ENCODE results near the gene CFAP46. TPM values are rescaled to one million over a fixed set of nuclear protein-coding genes. Genes with fewer than 3 reads are reported as not detected.

Gene CFAP46
- total RNA-seq, 1 donor from 2014 or later, result 1.9 TPM

DNA sequence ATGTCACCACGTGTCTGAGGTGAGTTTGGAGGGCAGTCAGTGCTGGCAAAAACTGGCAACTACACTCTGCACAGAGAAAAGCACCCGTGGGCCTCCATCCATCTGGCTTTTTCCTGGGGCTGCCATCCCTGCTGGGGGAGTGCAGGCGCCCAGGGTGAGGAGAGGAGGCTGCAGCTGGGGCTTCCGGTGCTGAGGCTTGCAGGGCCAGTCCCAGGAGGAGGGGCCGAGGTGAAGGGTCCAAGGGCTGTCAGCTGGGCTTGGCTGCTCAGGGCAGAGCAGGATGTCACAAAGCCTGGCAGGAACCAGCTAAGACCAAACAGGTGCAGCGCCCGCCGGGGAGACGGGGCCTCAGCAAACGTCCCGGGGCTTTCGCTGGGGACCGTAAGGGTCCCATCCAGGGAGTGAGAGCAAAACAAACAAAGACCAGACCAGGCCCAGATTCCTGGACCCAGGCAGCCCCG is 77.2 kb downstream of the CFAP46 start:
- DNase-seq, result no peak
- intact Hi-C loops (cut with DNase I), result no loop called here
- no peak for ATAC-seq (ENCODE audit: poor library complexity)

DNA sequence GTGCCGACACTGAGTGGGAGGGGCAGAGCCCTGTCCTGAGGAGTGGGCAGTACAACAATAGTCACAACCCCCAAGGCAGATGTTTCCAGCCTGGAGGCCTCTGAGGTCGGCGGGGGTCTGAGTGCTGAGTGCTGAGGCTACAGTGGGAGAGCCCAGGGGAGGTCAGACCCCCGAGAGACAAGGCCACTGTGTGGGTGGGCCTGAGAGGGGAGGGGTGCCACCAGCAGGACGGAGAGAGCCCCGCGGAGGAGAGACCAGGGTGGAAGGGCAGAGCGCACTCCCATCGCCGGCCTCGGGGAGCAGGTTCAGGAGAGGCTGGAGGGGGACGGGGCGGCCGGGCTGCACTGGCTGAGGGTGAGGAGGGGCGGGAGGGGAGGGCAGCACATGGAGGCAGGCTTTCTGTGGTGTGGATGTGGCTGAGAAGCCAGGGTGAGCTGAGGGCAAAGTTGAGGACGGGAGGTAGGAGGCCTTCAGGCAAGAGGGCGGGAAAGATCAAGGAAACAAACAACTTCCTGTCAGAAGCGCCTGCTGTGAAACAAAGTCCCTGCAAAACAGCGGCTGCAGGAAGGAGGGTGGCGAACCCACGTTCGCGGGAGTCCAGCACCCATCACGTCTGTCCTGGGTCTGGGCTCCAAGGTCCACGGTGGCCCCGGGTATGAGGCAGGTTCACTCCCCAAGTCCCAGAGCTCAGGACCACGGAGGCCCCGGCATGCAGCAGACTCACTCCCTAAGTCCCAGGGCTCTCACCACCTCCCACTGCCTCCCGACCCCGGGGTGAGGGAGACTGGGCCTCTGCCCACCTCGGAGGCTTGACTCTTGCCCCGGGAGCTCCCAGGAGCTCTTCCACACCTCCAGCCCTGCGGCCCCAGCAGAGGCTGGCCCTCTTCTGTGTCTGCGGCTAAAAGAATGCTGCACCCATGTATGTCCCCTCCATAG is 79.6 kb downstream of the CFAP46 start:
- ATAC-seq (ENCODE audit: poor library complexity) (no peak), DNase-seq (peak; percentile 24)
- intact Hi-C loops (cut with DNase I), result no loop called here

DNA sequence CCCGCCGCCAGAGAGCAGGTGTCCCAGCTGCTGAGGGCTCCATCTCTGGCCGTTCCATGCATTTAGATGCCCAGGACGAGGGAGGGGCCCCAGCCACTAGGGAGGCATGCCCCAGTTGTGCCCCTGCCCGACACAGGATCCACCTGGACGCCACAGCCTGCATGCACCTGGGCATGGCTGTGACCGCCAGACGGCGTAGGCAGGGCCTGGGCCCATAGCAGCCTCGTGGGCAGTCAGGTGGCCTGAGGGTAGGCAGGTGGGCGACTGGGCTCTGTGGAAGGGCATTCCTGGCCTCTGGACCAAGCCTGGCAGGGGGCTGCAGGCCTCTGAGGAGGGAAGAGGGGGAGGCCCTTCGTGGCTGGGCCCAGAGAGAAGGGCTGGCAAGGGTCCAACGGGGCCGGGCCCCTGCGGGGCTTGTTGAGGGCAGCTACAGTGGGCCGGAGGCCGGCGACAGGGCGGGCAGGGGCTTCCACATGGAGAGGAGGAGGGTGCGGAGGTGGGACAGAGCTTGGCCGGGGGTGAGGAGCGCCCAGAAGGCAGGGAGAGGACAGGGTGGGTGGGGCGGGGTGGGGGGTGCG is 80.4 kb downstream of the CFAP46 start:
- intact Hi-C loops (cut with DNase I), result no loop called here
- ATAC-seq (ENCODE audit: poor library complexity), result no peak
- peak; percentile 31 for DNase-seq

- DNase-seq (peak; percentile 24), ATAC-seq (ENCODE audit: poor library complexity) (no peak)
- intact Hi-C loops (cut with DNase I), result no loop called here
Observed at GRCh38 chr10:132861116-132861691, 81.2 kb downstream of the CFAP46 start.

GRCh38 chr10:132860532-132860931 is 81.8 kb downstream of the CFAP46 start:
- no peak for ATAC-seq (ENCODE audit: poor library complexity)
- intact Hi-C loops (cut with DNase I), result no loop called here
- DNase-seq, result no peak

DNA sequence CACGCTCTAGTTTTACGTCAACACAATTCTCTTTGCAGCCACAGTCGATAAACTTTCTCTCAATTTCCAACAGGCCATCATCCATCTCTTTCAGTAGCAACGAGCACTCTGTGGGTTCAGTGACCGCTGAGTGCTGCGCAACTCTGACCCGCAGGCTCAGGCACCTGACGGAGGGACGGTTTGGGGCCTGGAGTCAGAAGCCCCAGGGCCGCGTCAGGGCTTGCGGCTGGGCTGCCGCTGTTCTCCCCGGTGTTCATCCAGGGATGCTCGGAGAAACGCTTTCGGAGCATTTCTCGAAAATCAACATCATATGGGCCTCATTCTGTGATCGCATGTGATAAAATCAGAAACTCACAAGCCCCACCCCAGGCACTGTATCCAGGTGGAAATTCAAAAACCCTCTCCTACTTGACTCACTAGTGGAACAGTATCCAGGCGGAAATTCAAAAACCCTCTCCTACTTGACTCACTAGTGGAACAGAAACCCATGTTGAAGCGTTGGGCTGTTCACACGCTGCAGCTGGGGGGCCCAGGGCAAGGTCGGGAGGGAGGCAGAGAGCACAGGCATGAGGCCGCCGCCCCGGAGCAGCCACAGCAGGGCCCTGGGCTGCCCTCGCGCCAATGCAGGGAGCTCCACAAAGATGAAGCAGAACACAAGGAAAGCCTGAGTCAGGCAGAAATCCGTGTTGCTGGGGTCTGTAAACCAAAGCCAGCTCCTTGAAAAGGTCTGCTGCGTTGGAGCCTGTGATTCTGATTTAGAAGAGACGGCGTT is 83.1 kb downstream of the CFAP46 start:
- ATAC-seq (ENCODE audit: poor library complexity) (no peak), DNase-seq (peak; percentile 38)
- intact Hi-C loops (cut with DNase I), result no loop called here

GRCh38 chr10:132858121-132859081 is 84.0 kb downstream of the CFAP46 start:
- intact Hi-C loops (cut with DNase I), result no loop called here
- ATAC-seq (ENCODE audit: poor library complexity) (no peak), DNase-seq (peak; percentile 22)

DNA sequence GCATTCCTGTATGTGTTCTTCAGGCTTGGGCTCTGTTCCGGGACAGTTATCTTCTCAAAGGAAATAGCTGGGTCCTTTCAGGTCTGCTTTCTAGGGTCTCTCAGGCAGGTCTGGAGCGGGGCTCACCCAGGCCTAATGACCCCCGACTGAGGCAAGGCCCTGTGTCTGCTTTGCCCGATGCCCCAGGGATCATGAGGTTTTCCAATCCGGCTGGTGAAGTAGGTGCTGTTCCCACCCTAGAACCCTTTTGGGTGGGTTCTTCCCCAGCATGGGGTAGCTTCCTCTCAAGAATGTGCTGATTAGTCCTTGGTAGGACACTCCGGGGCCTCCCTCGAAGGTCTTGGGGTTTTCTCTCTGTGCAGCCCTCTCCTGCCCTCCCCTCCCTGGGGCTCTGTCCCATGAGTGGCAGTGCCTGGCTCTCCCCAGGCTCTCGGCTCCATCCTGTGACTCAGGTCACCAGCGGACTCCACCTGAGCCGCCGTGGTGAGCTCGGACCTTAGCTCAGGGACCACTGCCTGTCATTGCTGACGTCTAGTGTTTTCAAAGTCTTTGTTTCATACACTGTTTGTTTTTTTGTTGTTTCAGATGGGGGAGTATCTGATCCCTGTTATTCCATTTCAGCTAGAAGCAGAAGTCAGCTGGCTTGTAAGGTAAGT is 85.4 kb downstream of the CFAP46 start:
- DNase-seq (no peak), ATAC-seq (ENCODE audit: poor library complexity) (no peak)
- intact Hi-C loops (cut with DNase I), result no loop called here

DNA sequence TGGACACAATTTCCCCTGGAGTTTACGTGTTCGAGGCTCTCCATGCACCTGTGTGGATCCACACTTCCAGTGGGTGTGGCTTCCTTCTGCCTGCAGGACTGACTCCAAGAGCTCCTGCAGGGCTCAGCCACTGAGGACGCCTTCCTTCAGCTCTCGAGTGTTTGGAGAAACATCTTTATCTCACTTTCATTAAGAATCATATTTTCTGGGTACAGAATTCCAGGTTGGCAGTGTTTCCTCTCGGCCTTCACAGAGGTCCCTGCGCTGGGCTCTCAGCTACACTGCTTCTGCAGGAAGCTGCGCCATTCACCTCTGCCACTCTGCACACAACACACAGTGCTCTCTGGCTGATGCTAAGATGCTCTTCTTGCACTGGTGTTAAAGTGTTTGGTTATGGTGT is 86.5 kb downstream of the CFAP46 start:
- intact Hi-C loops (cut with DNase I), result no loop called here
- no peak for ATAC-seq (ENCODE audit: poor library complexity)
- no peak for DNase-seq

GRCh38 chr10:132851451-132851850 is 90.9 kb downstream of the CFAP46 start:
- ATAC-seq (ENCODE audit: poor library complexity) (no peak), DNase-seq (no peak)
- intact Hi-C loops (cut with DNase I), result no loop called here

DNA sequence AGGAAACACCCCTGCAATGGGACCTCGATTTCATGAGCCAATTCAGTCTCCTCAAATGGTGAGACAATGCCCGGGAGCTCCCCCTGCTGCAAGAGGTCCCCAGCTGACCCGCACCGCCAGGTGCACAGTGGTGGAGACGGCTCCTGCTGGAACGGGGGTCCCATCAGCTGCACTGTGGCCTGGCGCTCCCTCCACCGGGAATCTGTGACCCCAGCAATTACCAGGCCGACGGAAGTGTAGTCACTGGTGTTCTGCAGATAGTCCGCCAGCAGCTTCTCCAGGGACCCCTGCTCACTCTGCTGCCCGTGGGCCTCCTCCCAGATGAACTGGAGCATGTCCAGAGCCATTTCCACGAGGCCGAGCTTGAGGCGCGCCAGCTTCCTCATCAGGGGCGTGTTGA is 91.5 kb downstream of the CFAP46 start:
- intact Hi-C loops (cut with DNase I), result no loop called here
- DNase-seq, result peak; percentile 27
- no peak for ATAC-seq (ENCODE audit: poor library complexity)

- ATAC-seq (ENCODE audit: poor library complexity) (no peak), DNase-seq (no peak)
- intact Hi-C loops (cut with DNase I), result no loop called here
Observed at GRCh38 chr10:132850246-132850645, 92.1 kb downstream of the CFAP46 start.

GRCh38 chr10:132849546-132850031 is 92.8 kb downstream of the CFAP46 start:
- intact Hi-C loops (cut with DNase I), result no loop called here
- DNase-seq (peak; percentile 28), ATAC-seq (ENCODE audit: poor library complexity) (no peak)

GRCh38 chr10:132848951-132849545 is 93.3 kb downstream of the CFAP46 start:
- intact Hi-C loops (cut with DNase I), result no loop called here
- DNase-seq (peak; percentile 24), ATAC-seq (ENCODE audit: poor library complexity) (no peak)

- intact Hi-C loops (cut with DNase I), result no loop called here
- DNase-seq (peak; percentile 27), ATAC-seq (ENCODE audit: poor library complexity) (peak; percentile 36)
Observed at GRCh38 chr10:132848291-132848701, 94.1 kb downstream of the CFAP46 start.

- DNase-seq, result no peak
- no peak for ATAC-seq (ENCODE audit: poor library complexity)
- intact Hi-C loops (cut with DNase I), result no loop called here
Observed at GRCh38 chr10:132847856-132848255, 94.5 kb downstream of the CFAP46 start.

GRCh38 chr10:132847416-132847777 is 95.0 kb downstream of the CFAP46 start:
- intact Hi-C loops (cut with DNase I), result no loop called here
- DNase-seq, result no peak
- no peak for ATAC-seq (ENCODE audit: poor library complexity)

Data from Right ventricle myocardium superior (tissue), 1 donor.